IMR-90 (cell line): Measurements from ENCODE around the gene DEUP1. TPM values are rescaled to one million over a fixed set of nuclear protein-coding genes. Genes with fewer than 3 reads are reported as not detected.
A peak's percentile ranks its signal among the peaks of the same experiment; 100 is the strongest.

Experiments used
- ATAC-seq: fragments of 200-7000 bp; cut with Tn5 transposase; 2 replicates; pipeline ENCODE4 v1.9.1; 2020; ENCODE audit warnings: low read depth, mild to moderate bottlenecking, moderate library complexity
- BruUV-seq: library from RNA; stranded (reverse); fragments of 400-500 nt; replicated peaks from 2 replicates; lab custom pipeline; 2021; lab: Mats Ljungman, UMichigan
- CTCF ChIA-PET: fragments of 300-600 bp; formaldehyde crosslinking; extraction: SDS; loops from one replicate; lab custom pipeline; 2021; ENCODE audit warnings: antibody characterized with exemption; lab: Yijun Ruan, JAX
- POLR2A ChIA-PET: fragments of 300-600 bp; sonication (Branson Sonifier 250); formaldehyde crosslinking; loops from one replicate; lab custom pipeline; 2022; ENCODE audit warnings: antibody characterized with exemption; ENCODE audit not compliant: unreplicated experiment; lab: Charles Lee
- DNase-seq: peaks from one replicate; pipeline ENCODE4 v3.0.0; 2013
- H2AFZ ChIP-seq: replicated peaks from 2 replicates; pipeline ENCODE3; 2013; ENCODE audit warnings: low read length, mild to moderate bottlenecking; ENCODE audit not compliant: poor library complexity
- H2AK5ac ChIP-seq: 2 replicates; pipeline ENCODE4 v1.6.1; 2013; ENCODE audit warnings: low read depth, low read length, inconsistent platforms
- H2AK9ac ChIP-seq: replicated peaks from 2 replicates; pipeline ENCODE3; 2013; ENCODE audit warnings: mild to moderate bottlenecking, low read depth, low read length, moderate library complexity; ENCODE audit not compliant: poor library complexity
- H2BK120ac ChIP-seq: 2 replicates; pipeline ENCODE4 v1.6.1; 2013; ENCODE audit warnings: low read depth, low read length, inconsistent platforms
- H2BK15ac ChIP-seq: 3 replicates; pipeline ENCODE4 v1.6.1; 2013; ENCODE audit warnings: low read depth, low read length, inconsistent platforms
- H2BK20ac ChIP-seq: 2 replicates; pipeline ENCODE4 v1.6.1; 2013; ENCODE audit warnings: low read depth, mild to moderate bottlenecking, inconsistent platforms, low read length, moderate library complexity
- H2BK5ac ChIP-seq: 2 replicates; pipeline ENCODE4 v1.6.1; 2013; ENCODE audit warnings: mild to moderate bottlenecking, low read depth, low read length, inconsistent platforms; ENCODE audit not compliant: poor library complexity, severe bottlenecking
- H3K14ac ChIP-seq: replicated peaks from 2 replicates; pipeline ENCODE4 v1.6.1; 2013; ENCODE audit warnings: low read depth, low read length, inconsistent platforms
- H3K18ac ChIP-seq: 2 replicates; pipeline ENCODE4 v1.6.1; 2013; ENCODE audit warnings: low read depth, low read length, control low read depth
- H3K23ac ChIP-seq: 2 replicates; pipeline ENCODE4 v1.6.1; 2013; ENCODE audit warnings: low read depth, low read length, inconsistent platforms
- H3K27ac ChIP-seq: 2 replicates; pipeline ENCODE4 v1.5.1; 2013; ENCODE audit warnings: mild to moderate bottlenecking, control low read depth, low read length; ENCODE audit not compliant: insufficient read depth
- H3K27me3 ChIP-seq: 2 replicates; pipeline ENCODE4 v1.6.1; 2013; ENCODE audit warnings: low read length; ENCODE audit not compliant: control insufficient read depth, insufficient read depth
- H3K36me3 ChIP-seq: 2 replicates; pipeline ENCODE4 v1.6.1; 2013; ENCODE audit warnings: low read length, mixed read lengths; ENCODE audit not compliant: control insufficient read depth, insufficient read depth
- H3K4ac ChIP-seq: 2 replicates; pipeline ENCODE4 v1.6.1; 2013; ENCODE audit warnings: low read depth, low read length, inconsistent platforms
- H3K4me1 ChIP-seq: 2 replicates; pipeline ENCODE4 v1.6.1; 2013; ENCODE audit warnings: low read length, mixed read lengths; ENCODE audit not compliant: control insufficient read depth, insufficient read depth
- H3K4me2 ChIP-seq: 2 replicates; pipeline ENCODE4 v1.6.1; 2013; ENCODE audit warnings: low read depth, mild to moderate bottlenecking, control low read depth, low read length, moderate library complexity
- H3K4me3 ChIP-seq: 2 replicates; pipeline ENCODE4 v1.5.1; 2013; ENCODE audit warnings: low read depth, mild to moderate bottlenecking, control low read depth, low read length, moderate library complexity; ENCODE audit not compliant: insufficient read depth
- H3K56ac ChIP-seq: 2 replicates; pipeline ENCODE4 v1.6.1; 2013; ENCODE audit warnings: low read length, inconsistent platforms; ENCODE audit not compliant: insufficient read depth; ENCODE audit errors: extremely low read depth
- H3K79me1 ChIP-seq, 2 experiments: 2 replicates each; pipeline ENCODE4 v1.6.1; 2013; ENCODE audit warnings: low read length in 2 of 2, inconsistent platforms in 1 of 2, low read depth in 1 of 2
- H3K9ac ChIP-seq: 2 replicates; pipeline ENCODE4 v1.6.1; 2013; ENCODE audit warnings: low read depth, low read length, control low read depth
- H3K9me1 ChIP-seq: 2 replicates; pipeline ENCODE4 v1.6.1; 2013; ENCODE audit warnings: low read length, inconsistent platforms; ENCODE audit not compliant: insufficient read depth
- H3K9me3 ChIP-seq: 2 replicates; pipeline ENCODE4 v1.6.1; 2013; ENCODE audit warnings: low read length; ENCODE audit not compliant: control insufficient read depth, insufficient read depth
- H4K20me1 ChIP-seq: 2 replicates; pipeline ENCODE4 v1.6.1; 2013; ENCODE audit warnings: low read length, inconsistent platforms; ENCODE audit not compliant: insufficient read depth
- H4K5ac ChIP-seq: 2 replicates; pipeline ENCODE4 v1.6.1; 2013; ENCODE audit warnings: mild to moderate bottlenecking, low read depth, low read length, control low read depth
- H4K8ac ChIP-seq, 2 experiments: 2 replicates each; pipeline ENCODE4 v1.6.1; 2013; ENCODE audit warnings: low read depth in 2 of 2, low read length in 2 of 2, control low read depth in 1 of 2, inconsistent platforms in 1 of 2
- H4K91ac ChIP-seq: 2 replicates; pipeline ENCODE4 v1.6.1; 2013; ENCODE audit warnings: low read depth, low read length, inconsistent platforms; ENCODE audit not compliant: insufficient read depth
- BHLHE40 ChIP-seq: fragments of 150-350 bp; IDR thresholded peaks from 2 replicates; pipeline ENCODE4 v1.6.1; 2016; ENCODE audit warnings: mild to moderate bottlenecking, low read depth, low read length
- CEBPB ChIP-seq: IDR thresholded peaks from 2 replicates; pipeline ENCODE4 v1.6.1; 2012; ENCODE audit warnings: low read depth, low read length, improper control_type of control experiment
- FOS ChIP-seq: fragments of 150-350 bp; IDR thresholded peaks from 2 replicates; pipeline ENCODE4 v1.6.1; 2016; ENCODE audit warnings: low read depth, low read length
- MAFK ChIP-seq: IDR thresholded peaks from 2 replicates; pipeline ENCODE4 v1.6.1; 2012; ENCODE audit warnings: low read depth, low read length, improper control_type of control experiment
- WGBS, 2 experiments: methylation state at CpG; one replicate each; pipeline versions ENCODE4 v1.1.5 to v1.1.7; 2013; ENCODE audit warnings: missing lambda C conversion rate in 2 of 2; ENCODE audit not compliant: insufficient read length in 1 of 2; ENCODE audit errors: extremely low coverage in 2 of 2; 5-methylcytosine and 5-hydroxymethylcytosine counted together
- dilution Hi-C: fragments of 300-500 bp; cut with HindIII; formaldehyde crosslinking; loops from one replicate; pipeline ENCODE4 v1.14.3; 2018; ENCODE audit warnings: low sequenced_read_pairs; ENCODE audit not compliant: unreplicated experiment
- in situ Hi-C: fragments of 300-500 bp; cut with MboI; formaldehyde crosslinking; loops from 3 replicates; pipeline ENCODE4 v1.14.3; 2019; ENCODE audit warnings: low sequenced_read_pairs, inconsistent platforms, mixed read lengths
- intact Hi-C: fragments of 100-400 bp; cut with micrococcal nuclease; formaldehyde crosslinking; loops from 2 replicates; pipeline ENCODE4 v1.10.0; 2022
- polyA plus RNA-seq, 3 experiments: library from polyadenylated mRNA; depleted of rRNA; stranded (reverse); fragments of >200 nt; gene quantifications; 2 replicates each; pipeline ENCODE4 v1.2.3, GENCODE V29; 2012; ENCODE audit warnings: low replicate concordance in 1 of 3
- total RNA-seq: library from RNA; depleted of rRNA; stranded (reverse); fragments of >200 nt; gene quantifications from 2 replicates; pipeline ENCODE4 v1.2.3, GENCODE V29; 2012

The DEUP1 gene
- total and polyA plus RNA-seq, 2 of the 4 experiments (the other 2 are of a cell fraction), result not detected

DNA sequence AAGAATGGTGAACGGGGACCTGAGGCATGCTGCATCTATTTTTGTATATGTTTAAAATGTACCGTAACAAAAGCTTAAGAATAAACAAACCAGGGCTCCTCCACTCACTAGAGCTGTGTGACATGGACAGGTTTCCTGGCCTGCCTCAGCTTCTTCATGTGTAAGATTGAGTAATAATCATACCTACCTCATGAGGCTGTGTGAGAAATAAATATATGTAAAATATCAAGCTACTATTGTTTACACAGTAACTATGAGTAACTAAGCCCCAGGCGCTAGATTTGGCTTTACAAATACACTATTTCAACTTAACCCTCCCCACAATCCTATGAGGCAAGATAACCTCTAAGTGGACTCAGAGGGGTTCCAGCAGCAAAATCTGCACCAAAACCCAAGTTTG, 146.3 kb downstream of the DEUP1 start:
- H3K36me3 ChIP-seq, result no peaks in the 10 kb centered on the region
- peaks cover 6% of the 10 kb centered on the region for H3K4me1 ChIP-seq
- no TSS peak for BruUV-seq
- H3K18ac ChIP-seq, result no peak overlapping the region
- H3K56ac ChIP-seq, result no peak overlapping the region
- TF ChIP-seq BHLHE40 (no peak), MAFK (no peak), CEBPB (peak; percentile 88), FOS (peak; percentile 12; the same call in 1 of the 2 replicates)
- in situ Hi-C loops (no loop called here), dilution Hi-C loops (no loop called here), intact Hi-C loops (no loop called here)
- ATAC-seq (peak; percentile 84), DNase-seq (peak; percentile 91)
- no peak overlapping the region for H4K5ac ChIP-seq
- no peak overlapping the region for H2BK20ac ChIP-seq
- H4K91ac ChIP-seq, result no peak overlapping the region
- 0 out of 2 replicates have a peak, but pooled peaks cover 3% of the 10 kb centered on the region for H3K9me1 ChIP-seq
- H3K9me3 ChIP-seq, result no peaks in the 10 kb centered on the region; the same call in 1 of the 2 replicates
- no peaks in the 10 kb centered on the region for H3K27me3 ChIP-seq
- no peak overlapping the region for H3K27ac ChIP-seq
- H2BK15ac ChIP-seq, result no peak overlapping the region
- no peak overlapping the region for H2BK120ac ChIP-seq
- H2AK9ac ChIP-seq, result no peak overlapping the region
- no peak overlapping the region for H3K4me3 ChIP-seq
- CTCF ChIA-PET, result no interaction called here
- H2BK5ac ChIP-seq, result no peak overlapping the region
- no peak overlapping the region for H2AK5ac ChIP-seq
- H3K79me1 ChIP-seq, result no peaks in the 10 kb centered on the region
- no peak overlapping the region for H3K4ac ChIP-seq
- H3K9ac ChIP-seq, result no peak overlapping the region
- H3K4me2 ChIP-seq, result no peak overlapping the region
- no peak overlapping the region for H3K23ac ChIP-seq
- no CpG with 5 or more reads among the region's 3 CpGs for WGBS, 2 experiments
- no peak overlapping the region for H3K14ac ChIP-seq
- no peaks in the 10 kb centered on the region; the same call in 1 of the 2 replicates for H4K20me1 ChIP-seq
- POLR2A ChIA-PET, result no interaction called here
- H4K8ac ChIP-seq, result no peak overlapping the region
- no peak overlapping the region for H2AFZ ChIP-seq
